GM12864 (cell line): Measurements from ENCODE around the gene LRRC8C.
"Not testable (repeated sequence)": the region's sequence is repeated elsewhere in the genome, so short reads cannot be mapped to it uniquely, and the experiment has no call there.

Experiments used
- DNase-seq: peaks from one replicate; pipeline ENCODE4 v3.0.0-alpha.2; 2011; ENCODE audit warnings: low read depth
- H3K4me3 ChIP-seq: 2 replicates; pipeline ENCODE4 v1.5.1; 2011; ENCODE audit warnings: mild to moderate bottlenecking, low read depth, low read length, control low read depth
- CTCF ChIP-seq: IDR thresholded peaks from 2 replicates; pipeline ENCODE4 v1.5.1; 2011; ENCODE audit warnings: low read depth, mild to moderate bottlenecking, moderate library complexity, low read length, control low read depth, inconsistent platforms; ENCODE audit errors: missing control alignments

LRRC8C gene

GRCh38 chr1:89703469-89703868 lies 70.5 kb downstream of the LRRC8C start:
- no peak for TF ChIP-seq CTCF
- DNase-seq = no peak
- H3K4me3 ChIP-seq = no peak overlapping the region

GRCh38 chr1:89704014-89704413 lies 71.1 kb downstream of the LRRC8C start:
- no peak overlapping the region for H3K4me3 ChIP-seq
- DNase-seq = no peak
- no peak for TF ChIP-seq CTCF

- DNase-seq, H3K4me3 ChIP-seq: not testable (repeated sequence)
Observed at GRCh38 chr1:89704885-89705284, 72.0 kb downstream of the LRRC8C start.

GRCh38 chr1:89705901-89706699 lies 73.2 kb downstream of the LRRC8C start:
- no peak for TF ChIP-seq CTCF
- DNase-seq = no peak
- H3K4me3 ChIP-seq = no peak overlapping the region

GRCh38 chr1:89706700-89707012 lies 73.7 kb downstream of the LRRC8C start:
- no peak for TF ChIP-seq CTCF
- no peak for DNase-seq
- H3K4me3 ChIP-seq = no peak overlapping the region

- no peak for TF ChIP-seq CTCF
- no peak for DNase-seq
- no peak overlapping the region for H3K4me3 ChIP-seq
Observed at GRCh38 chr1:89708751-89709375, 75.9 kb downstream of the LRRC8C start.

GRCh38 chr1:89710498-89711139 lies 77.7 kb downstream of the LRRC8C start:
- DNase-seq = no peak
- TF ChIP-seq CTCF = no peak
- no peak overlapping the region for H3K4me3 ChIP-seq
